GM18508 (cell line): Measurements from ENCODE around the gene ABCC5.

Experiments
- ATAC-seq: cut with Tn5 transposase; IDR thresholded peaks from one replicate; pipeline ENCODE4 v1.9.1; 2021; ENCODE audit warnings: moderate number of reproducible peaks; ENCODE audit not compliant: insufficient read depth, unreplicated experiment

Gene ABCC5

GRCh38 chr3:183984127-183984740 is 33.5 kb downstream of the ABCC5 start:
- no peak for ATAC-seq

- no peak for ATAC-seq
Measured at GRCh38 chr3:183981990-183982644, 35.6 kb downstream of the ABCC5 start.

DNA sequence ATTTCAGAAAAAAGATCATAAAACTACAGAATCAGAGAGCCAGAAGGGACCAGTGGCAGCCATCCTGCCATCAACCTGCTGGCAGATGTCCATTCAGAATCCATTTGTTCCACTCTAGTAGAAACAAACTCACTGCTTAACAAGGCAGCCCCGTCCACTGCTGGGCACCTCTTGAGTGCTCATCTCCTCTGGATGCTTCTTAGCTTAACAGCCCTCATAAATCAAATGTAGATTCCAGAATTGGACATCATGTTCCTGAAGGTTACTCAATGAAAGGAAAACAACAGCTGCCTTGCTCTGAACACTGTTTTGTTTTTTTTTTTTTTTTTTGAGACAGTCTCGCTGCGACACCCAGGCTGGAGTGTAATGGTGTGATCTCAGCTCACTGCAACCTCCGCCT is 37.3 kb downstream of the ABCC5 start:
- ATAC-seq: no peak

DNA sequence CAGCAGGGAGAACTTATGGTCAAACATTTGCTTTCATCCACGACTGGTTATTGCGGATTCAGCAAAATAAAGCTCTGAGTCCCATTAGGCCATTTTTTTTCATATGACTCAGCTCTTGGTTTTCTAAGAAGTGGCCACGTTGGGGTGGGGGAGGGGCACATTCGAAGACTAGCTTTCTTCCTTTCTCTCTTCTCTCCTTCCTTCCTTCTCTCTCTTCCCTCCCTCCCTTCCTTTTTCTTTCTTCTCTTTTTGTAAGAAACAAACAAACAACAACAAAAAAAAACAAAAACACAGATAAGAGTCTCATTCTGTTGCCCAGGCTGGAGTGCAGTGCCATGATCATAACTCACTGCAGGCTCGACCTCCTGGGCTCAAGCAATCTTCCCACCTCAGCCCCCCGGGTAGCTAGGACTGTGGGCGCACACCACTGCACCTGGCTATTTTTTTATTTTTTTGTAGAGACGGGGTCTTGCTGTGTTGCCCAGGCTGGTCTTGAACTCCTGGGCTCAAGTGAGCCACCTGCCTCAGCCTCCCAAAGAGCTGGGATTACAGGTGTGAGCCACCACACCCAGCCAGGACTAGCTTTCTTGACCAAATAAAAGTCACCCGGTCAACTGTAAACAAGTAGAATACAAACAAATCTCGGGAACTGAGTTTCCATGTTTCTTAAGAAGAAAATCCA is 41.6 kb downstream of the ABCC5 start:
- ATAC-seq: no peak

DNA sequence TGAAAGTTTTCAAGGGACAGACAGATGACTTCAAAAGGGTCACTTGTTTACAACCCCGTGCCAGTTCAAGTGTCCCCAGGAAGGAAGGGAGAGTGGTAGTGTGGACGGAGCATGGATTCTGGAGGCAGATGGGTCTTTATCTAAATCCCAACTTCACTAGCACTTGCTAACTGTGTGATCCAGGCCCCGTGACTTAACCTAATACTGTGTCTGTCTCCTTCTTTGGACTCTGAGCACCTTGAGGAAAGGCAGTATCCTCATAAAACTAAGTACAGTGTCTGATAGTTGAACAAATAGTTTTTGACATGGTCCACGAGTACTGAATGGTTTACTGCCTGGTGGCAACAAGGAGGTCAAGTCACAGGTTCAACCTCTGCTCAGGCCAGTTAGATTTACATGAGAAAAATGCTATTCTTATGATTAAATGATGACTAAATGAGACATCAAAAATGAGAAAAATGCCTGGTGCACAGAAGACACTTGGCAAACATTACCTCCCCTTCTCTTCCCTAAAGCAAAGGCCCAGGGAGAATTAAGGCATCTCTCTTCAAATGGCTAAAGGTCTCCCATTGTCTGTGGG is 48.9 kb downstream of the ABCC5 start:
- ATAC-seq: no peak

DNA sequence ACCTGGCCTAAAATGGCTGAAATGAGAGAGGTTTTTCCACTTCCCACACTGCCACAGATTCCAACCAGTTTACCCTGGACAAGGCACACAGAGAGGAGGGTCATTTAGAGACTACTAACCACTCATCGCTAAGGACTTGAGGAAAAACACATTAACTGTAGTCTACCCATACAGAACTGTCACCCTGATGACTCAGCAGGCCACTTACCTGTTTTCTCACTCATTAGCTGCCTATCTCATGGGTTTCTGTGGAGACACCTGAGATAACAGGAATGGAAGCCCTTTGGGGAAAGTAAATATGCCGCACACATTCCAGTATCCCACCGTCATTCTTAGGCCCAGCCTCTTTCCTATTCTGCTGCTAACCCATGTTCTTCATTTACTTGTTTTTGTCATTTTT is 50.0 kb downstream of the ABCC5 start:
- ATAC-seq: no peak

GRCh38 chr3:183966361-183966791 is 51.3 kb downstream of the ABCC5 start:
- ATAC-seq: no peak

GRCh38 chr3:183962807-183963206 is 54.9 kb downstream of the ABCC5 start:
- ATAC-seq: no peak

GRCh38 chr3:183959214-183959613 is 58.5 kb downstream of the ABCC5 start:
- ATAC-seq: no peak

DNA sequence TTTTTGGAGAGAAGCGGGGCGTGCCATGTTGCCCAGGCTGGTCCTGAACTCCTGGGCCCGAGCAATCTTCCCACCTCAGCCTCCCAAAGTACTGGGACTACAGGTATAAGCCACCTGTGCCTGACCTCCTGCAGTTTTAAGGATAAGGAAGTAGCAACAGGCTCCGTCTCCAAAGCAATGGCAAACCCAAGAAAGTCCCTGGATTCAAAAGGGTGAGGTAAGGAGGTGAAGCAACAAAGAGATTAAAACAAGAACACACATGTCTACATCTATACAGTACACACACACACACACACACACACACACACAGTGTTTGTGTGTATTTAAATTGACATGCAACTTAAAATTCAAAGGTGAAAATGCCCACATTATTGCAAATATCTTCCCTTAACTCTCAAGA is 58.9 kb downstream of the ABCC5 start:
- no peak for ATAC-seq

DNA sequence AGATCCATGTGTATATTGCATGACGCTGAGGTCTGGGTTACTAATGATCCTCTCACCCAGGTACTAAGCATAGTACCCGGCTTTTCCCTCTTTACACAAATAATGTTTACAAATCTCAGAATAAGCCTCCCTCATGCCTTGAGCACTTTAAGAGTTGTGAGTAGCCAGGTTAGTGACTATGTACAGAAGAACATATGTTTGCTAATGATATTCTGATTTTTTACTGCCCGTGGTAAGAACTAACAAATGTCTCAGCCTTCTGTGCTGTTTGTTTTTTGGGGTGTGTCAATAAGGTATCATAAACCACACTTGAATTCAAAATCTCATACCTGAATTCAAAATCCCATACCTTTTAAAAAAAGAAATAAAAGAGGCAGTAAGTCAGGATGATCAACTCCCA is 59.5 kb downstream of the ABCC5 start:
- ATAC-seq: no peak

DNA sequence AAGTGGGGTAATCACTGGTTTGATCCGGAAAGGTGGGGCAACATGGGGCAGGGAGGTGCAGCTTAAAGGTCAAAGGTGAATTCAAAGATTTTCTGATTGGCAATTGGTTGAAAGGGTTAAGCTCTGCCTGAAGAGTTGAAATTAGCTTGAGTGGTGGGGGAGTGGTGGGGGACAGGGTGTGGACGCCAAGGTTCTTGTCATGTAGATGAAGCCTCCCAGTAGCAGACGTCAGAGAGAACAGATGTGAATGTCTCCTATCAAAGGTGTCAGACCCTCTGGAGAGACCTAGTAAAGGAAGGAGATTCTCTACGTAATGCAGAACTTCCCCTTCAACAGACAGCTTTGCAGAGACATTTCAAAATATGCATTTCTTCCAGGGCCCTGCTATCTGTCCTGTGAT is 62.8 kb downstream of the ABCC5 start:
- no peak for ATAC-seq

DNA sequence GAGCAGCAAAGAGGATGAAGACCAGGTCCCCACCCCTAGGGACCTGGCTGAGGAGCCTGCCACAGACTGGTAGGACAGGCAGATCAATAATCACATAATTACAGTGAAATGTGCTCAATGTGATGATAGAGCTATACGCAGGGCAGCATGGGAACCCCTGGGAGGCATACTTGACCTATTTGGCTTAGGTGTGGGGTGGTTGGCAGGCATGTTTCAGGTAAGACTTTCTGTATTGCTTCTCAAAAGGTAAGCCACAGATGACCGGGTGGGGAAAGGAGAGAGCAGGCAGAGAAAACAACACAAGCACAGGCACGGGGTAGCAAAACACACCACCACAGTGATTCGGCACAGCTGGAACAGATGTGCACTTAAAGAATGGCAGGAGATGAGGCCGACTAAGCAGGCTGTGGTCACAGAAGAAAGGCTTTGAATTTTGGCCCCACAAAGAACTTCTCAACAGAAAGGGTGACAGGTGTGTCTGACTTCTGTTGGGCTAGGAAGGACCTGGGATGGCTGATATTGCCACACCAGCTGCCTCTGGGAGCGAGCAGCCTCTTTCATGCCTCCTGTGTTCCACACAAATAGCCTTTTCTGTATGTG is 64.1 kb downstream of the ABCC5 start:
- no peak for ATAC-seq

DNA sequence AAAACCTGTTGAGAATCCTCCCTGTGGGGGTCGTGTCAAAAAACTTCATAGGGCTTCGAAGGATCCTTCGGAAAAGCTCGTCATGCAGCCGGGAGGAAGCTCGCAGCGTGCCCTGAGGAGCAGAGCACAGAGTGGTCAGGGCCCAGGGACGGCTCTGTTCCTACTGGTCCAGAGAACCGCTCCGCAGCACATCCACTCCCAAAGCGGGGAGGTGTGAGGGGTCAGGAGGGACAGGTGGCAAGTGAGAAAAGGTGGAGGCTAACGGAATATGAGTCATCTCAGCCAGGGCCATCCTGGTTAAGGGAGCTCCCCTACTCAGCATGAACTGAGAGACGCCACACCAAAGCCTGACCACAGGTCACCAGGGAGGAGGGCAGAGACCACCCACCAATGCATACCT is 66.2 kb downstream of the ABCC5 start:
- no peak for ATAC-seq

DNA sequence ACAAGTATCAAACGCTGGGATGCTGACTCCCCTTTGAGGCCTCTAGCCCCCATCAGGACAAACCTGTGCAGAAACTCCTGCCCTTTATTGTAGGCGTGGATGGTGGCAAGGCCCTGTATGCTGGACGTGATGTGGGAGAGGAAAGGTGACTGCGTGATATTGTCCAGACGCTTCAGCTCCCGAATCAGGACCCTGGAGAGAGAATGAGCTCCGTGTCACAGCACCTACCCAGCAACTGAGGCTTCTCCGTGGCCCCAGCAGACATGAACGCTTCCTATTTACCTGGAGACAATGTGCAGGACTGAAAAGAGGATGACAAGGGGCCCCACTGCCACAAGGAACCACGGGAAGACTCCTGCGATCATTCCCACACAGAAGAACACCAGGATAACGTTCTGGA is 68.0 kb downstream of the ABCC5 start:
- ATAC-seq: no peak

DNA sequence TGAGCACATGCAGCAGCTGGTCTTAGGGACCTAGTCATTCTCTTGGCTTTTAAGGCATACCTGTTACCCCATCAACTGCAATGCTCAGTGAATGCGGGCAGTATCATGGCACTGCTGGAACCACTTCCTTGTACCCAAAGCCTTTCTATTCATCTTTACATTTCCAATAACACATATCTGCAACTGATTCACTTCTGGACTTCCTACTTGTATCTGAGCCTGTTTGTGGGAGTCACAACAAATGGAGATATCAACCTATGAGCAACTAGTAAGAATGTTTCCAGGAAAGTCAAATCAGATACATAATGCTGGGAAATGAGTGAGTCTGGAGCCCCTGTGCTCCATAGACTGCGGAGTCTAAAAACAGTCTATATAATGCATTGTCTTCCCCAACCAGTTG is 71.6 kb downstream of the ABCC5 start:
- ATAC-seq: no peak

- no peak for ATAC-seq
Measured at GRCh38 chr3:183944775-183945174, 72.9 kb downstream of the ABCC5 start.

GRCh38 chr3:183943739-183944138 is 73.9 kb downstream of the ABCC5 start:
- no peak for ATAC-seq

- ATAC-seq: no peak
Measured at GRCh38 chr3:183941216-183941615, 76.5 kb downstream of the ABCC5 start.

GRCh38 chr3:183937601-183938286 is 79.9 kb downstream of the ABCC5 start:
- no peak for ATAC-seq
